ENCODE data around the gene SEMA3F. TPM values are rescaled to one million over a fixed set of nuclear protein-coding genes. Genes with fewer than 3 reads are reported as not detected.
"Not testable (repeated sequence)": the region's sequence is repeated elsewhere in the genome, so short reads cannot be mapped to it uniquely, and the experiment has no call there.

The SEMA3F gene
- total RNA-seq, 4 donors from 2014 or later: 106 to 151 (median 120) TPM

- H3K4me3 ChIP-seq (ENCODE audit: low read depth, poor library complexity, severe bottlenecking): no peak overlapping the region
- DNase-seq (ENCODE audit: low spot score in 2 of 2): no peak
- intact Hi-C loops (cut with DNase I; ENCODE audit: low total_unique reads): no loop called here
- 93 to 99% methylated on average over 17 of the region's 17 CpGs for WGBS, 2 donors
- TF ChIP-seq CTCF (IDR thresholded peaks at IDR 0.05): no peak
- TF ChIP-seq POLR2A (IDR thresholded peaks at IDR 0.05): no peak
These were observed 52.4 kb downstream of the SEMA3F start for GRCh38 chr3:50207359-50208042.

GRCh38 chr3:50208677-50209344, 53.7 kb downstream of the SEMA3F start:
- DNase-seq (ENCODE audit: low spot score in 2 of 2): no peak
- H3K4me3 ChIP-seq (ENCODE audit: low read depth, poor library complexity, severe bottlenecking): no peak overlapping the region
- TF ChIP-seq POLR2A (IDR thresholded peaks at IDR 0.05) (no peak), CTCF (IDR thresholded peaks at IDR 0.05) (no peak)
- intact Hi-C loops (cut with DNase I; ENCODE audit: low total_unique reads): no loop called here
- 74 to 85% methylated on average over 12 to 14 of the region's 14 CpGs for WGBS, 2 donors

- whole genome bisulfite sequencing, 2 donors: 78 to 94% methylated on average over 3 to 5 of the region's 5 CpGs
- H3K4me3 ChIP-seq (ENCODE audit: low read depth, poor library complexity, severe bottlenecking): no peak overlapping the region
- DNase-seq (ENCODE audit: low spot score in 2 of 2): no peak
- TF ChIP-seq CTCF (IDR thresholded peaks at IDR 0.05): no peak
- TF ChIP-seq POLR2A (IDR thresholded peaks at IDR 0.05): no peak
- intact Hi-C loops (cut with DNase I; ENCODE audit: low total_unique reads): no loop called here
These were observed 55.0 kb downstream of the SEMA3F start for GRCh38 chr3:50210176-50210509.

GRCh38 chr3:50210510-50211367, 55.6 kb downstream of the SEMA3F start:
- H3K4me3 ChIP-seq (ENCODE audit: low read depth, poor library complexity, severe bottlenecking): no peak overlapping the region
- TF ChIP-seq CTCF (IDR thresholded peaks at IDR 0.05): no peak
- TF ChIP-seq POLR2A (IDR thresholded peaks at IDR 0.05): no peak
- intact Hi-C loops (cut with DNase I; ENCODE audit: low total_unique reads): no loop called here
- no peak for DNase-seq (ENCODE audit: low spot score in 2 of 2)
- 67 to 70% methylated on average over 12 of the region's 13 CpGs for WGBS, 2 donors

GRCh38 chr3:50211368-50211717, 56.2 kb downstream of the SEMA3F start:
- DNase-seq (ENCODE audit: low spot score in 2 of 2); intact Hi-C loops (cut with DNase I; ENCODE audit: low total_unique reads); H3K4me3 ChIP-seq (ENCODE audit: low read depth, poor library complexity, severe bottlenecking): not testable (repeated sequence)
- 89 to 95% methylated on average over 5 of the region's 5 CpGs for WGBS, 2 donors

GRCh38 chr3:50211930-50212329, 56.8 kb downstream of the SEMA3F start:
- intact Hi-C loops (cut with DNase I; ENCODE audit: low total_unique reads): no loop called here
- no peak for DNase-seq (ENCODE audit: low spot score in 2 of 2)
- no peak overlapping the region for H3K4me3 ChIP-seq (ENCODE audit: low read depth, poor library complexity, severe bottlenecking)
- no peak for TF ChIP-seq CTCF (IDR thresholded peaks at IDR 0.05)
- WGBS, 2 donors: 93 to 100% methylated on average over 1 to 2 of the region's 2 CpGs
